Measurements from ENCODE around the gene XYLT2. TPM values are rescaled to one million over a fixed set of nuclear protein-coding genes. Genes with fewer than 3 reads are reported as not detected.

The XYLT2 gene
- total and polyA plus RNA-seq, 10 of the 15 experiments (the other 5 are each of a cell fraction or from before 2014, with no cell fraction given): 0.82 to 20.6 (median 13.0) TPM

- TF ChIP-seq GATAD2B (conservative IDR thresholded peaks at IDR 0.05; ENCODE audit: low read depth): no peak
- TF ChIP-seq TBL1XR1 (IDR thresholded peaks at IDR 0.05; ENCODE audit: low read depth, low read length): no peak
- no peak for TF ChIP-seq SPI1 (IDR thresholded peaks at IDR 0.05; ENCODE audit: borderline replicate concordance, insufficient read depth, low read depth, low read length)
- TF ChIP-seq EGR1 (IDR thresholded peaks at IDR 0.05; ENCODE audit: borderline replicate concordance in 1 of 2, low read depth in 2 of 2, low read length in 2 of 2): no peak
- TF ChIP-seq HDAC2 (IDR thresholded peaks at IDR 0.05): no peak
Measured at GRCh38 chr17:50303596-50303995, 42.3 kb upstream of the XYLT2 start (continued).

GRCh38 chr17:50304781-50305404 is 41.0 kb upstream of the XYLT2 start:
- no peak for DNase-seq (ENCODE audit: low read depth, low spot score)
- Histone ChIP-seq H3K4me1 (ENCODE audit: control insufficient read depth, insufficient read depth, low read length) (peaks cover 3% of the 10 kb centered on the region), H3K36me3 (ENCODE audit: control insufficient read depth in 2 of 2, insufficient read depth in 2 of 2, low read length in 1 of 2) (no peaks in the 10 kb centered on the region), H3K27ac (ENCODE audit: control insufficient read depth, insufficient read depth) (no peak overlapping the region), H3K9ac (ENCODE audit: control insufficient read depth, insufficient read depth, low read length) (no peak overlapping the region), H3K79me2 (ENCODE audit: control insufficient read depth, insufficient read depth, low read length) (no peaks in the 10 kb centered on the region), H3K4me3 (no peak overlapping the region), H2AFZ (ENCODE audit: control insufficient read depth, low read depth, low read length) (no peak overlapping the region), H3K27me3 (replicated peaks in 1 of 2; ENCODE audit: control insufficient read depth in 2 of 2, insufficient read depth in 2 of 2, low read length in 1 of 2) (no peaks in the 10 kb centered on the region), H3K9me3 (replicated peaks; ENCODE audit: control insufficient read depth, insufficient read depth, low read length) (no peaks in the 10 kb centered on the region), H4K20me1 (ENCODE audit: control insufficient read depth, insufficient read depth) (no peaks in the 10 kb centered on the region), H3K4me2 (ENCODE audit: control insufficient read depth, insufficient read depth) (no peak overlapping the region)
- FAIRE-seq: no peak
- CTCF ChIA-PET: interaction anchor here (0.9 to 6.4 kb wide), 5 partner anchors 7 to 107 kb away, joined by 3 to 44 read pairs (median 5); partner anchors contain the start of genes LRRC59 and TMEM92
- in situ Hi-C loops (cut with MboI): no loop called here
- POLR2A ChIA-PET: no interaction called here
- ATAC-seq: peak; percentile 47
- BruUV-seq (replicated peaks): no TSS peak
- SMC1A ChIA-PET (ENCODE audit: uncharacterized antibody, unreplicated experiment): interaction anchor here (1.0 to 2.4 kb wide), 3 partner anchors 7 to 13 kb away, joined by 3 to 9 read pairs (median 8); no protein-coding TSS in a partner anchor
- RAD21 ChIA-PET (ENCODE audit: unreplicated experiment): interaction anchor here (0.8 to 1.2 kb wide), 3 partner anchors 29 to 105 kb away, joined by 3 read pairs; no protein-coding TSS in a partner anchor
- 45% methylated on average over 7 of the region's 7 CpGs for WGBS (ENCODE audit: insufficient coverage, insufficient replicate concordance, low lambda C conversion rate, missing lambda C conversion rate)
- TF ChIP-seq MAX (IDR thresholded peaks at IDR 0.05; ENCODE audit: low read depth, low read length): no peak
- TF ChIP-seq IKZF2 (IDR thresholded peaks at IDR 0.05): peak in 1 of 2 experiments; percentile 32; a peak in 1 of 4 replicates
- TF ChIP-seq IKZF1 (conservative IDR thresholded peaks at IDR 0.05): peak; percentile 35; the same call in 1 of the 2 replicates
- TF ChIP-seq KLF5 (IDR thresholded peaks at IDR 0.05; ENCODE audit: partially characterized antibody): no peak
- 0 out of 2 replicates have a peak, but pooled peaks have one; percentile 40 for TF ChIP-seq ZBTB33 (IDR thresholded peaks at IDR 0.05)
- intact Hi-C loops (cut with micrococcal nuclease; ENCODE audit: unreplicated experiment): loop anchor here (5.0 kb wide), 1 partner anchor 42 kb away; the partner anchor contains the start of gene XYLT2

All from GM12878 (cell line).